Activated CD8-positive, alpha-beta memory T cell treated with anti-CD3 and anti-CD28 coated beads for 36 hours (primary cell): ENCODE measurements around the gene EYS. TPM values are rescaled to one million over a fixed set of nuclear protein-coding genes. Genes with fewer than 3 reads are reported as not detected.

Source experiments
- CTCF ChIA-PET: fragments of 350-600 bp; sonication (Branson Sonifier 250); formaldehyde crosslinking; loops from one replicate; lab custom pipeline; 2021; ENCODE audit warnings: antibody characterized with exemption; lab: Charles Lee
- POLR2A ChIA-PET: fragments of 350-600 bp; sonication (Branson Sonifier 250); formaldehyde crosslinking; loops from one replicate; lab custom pipeline; 2021; ENCODE audit warnings: antibody characterized with exemption; lab: Charles Lee
- total RNA-seq, 2 experiments: library from RNA; stranded (reverse); gene quantifications; one replicate each; pipeline ENCODE4 v1.2.3, GENCODE V29; 2021

Gene EYS
- total RNA-seq, 2 experiments from 2014 or later: not detected

DNA sequence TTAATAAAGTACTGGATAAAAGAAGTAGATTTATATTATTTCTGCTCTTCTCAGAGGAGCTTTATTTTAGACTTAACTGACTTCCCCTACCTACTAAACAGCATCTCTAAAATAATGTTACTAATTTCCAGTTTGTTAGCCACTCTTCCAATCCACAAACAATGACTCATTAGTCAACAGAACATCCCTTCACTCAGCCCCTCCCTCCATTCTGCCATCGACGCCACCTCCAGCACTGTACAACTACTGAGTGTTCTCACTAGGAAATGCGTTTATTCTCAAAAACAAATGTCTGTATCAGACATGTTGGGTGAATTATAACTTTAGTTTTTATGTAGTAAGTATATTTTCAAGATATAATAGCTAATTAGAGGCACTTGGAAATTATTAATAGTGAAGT lies 427.0 kb downstream of the EYS start:
- POLR2A ChIA-PET: no interaction called here
- CTCF ChIA-PET: interaction anchor here (0.6 kb wide), 1 partner anchor 1083 kb away, joined by 3 read pairs; no protein-coding TSS in a partner anchor

DNA sequence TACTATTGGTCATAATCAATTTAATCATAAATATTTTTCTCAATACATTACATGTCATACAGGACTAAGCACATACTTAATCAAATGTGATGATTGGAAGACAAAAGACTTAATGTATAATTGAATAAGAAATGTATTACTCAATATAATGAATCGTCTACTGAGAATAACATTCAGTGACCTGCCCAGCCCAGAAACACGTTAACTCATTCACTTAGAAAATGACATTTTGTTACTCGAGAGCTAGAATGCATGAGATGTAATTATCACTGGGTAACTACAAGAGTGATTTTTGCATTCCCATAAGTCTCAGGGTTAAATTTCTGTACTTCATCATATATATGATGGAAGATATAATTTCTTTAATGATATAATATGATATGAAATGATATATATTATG lies 444.8 kb downstream of the EYS start:
- POLR2A ChIA-PET: no interaction called here
- CTCF ChIA-PET: no interaction called here

DNA sequence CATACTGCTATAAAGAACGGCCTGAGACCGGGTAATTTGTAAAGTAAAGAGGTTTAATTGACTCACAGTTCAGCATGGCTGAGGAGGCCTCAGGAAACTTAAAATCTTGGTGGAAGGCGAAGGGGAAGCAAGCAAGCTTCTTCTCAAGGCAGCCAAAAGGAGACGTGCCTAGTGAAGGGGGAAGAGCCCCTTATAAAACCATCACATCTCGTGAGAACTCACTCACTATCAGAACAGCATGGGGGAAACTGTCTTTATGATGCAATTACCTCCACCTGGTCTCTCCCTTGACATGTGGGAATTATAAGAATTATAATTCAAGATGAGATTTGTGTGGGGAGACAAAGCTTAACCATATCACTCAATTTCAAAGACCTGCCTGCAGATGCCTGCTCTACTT lies 447.0 kb downstream of the EYS start:
- ChIA-PET POLR2A (no interaction called here), CTCF (no interaction called here)

DNA sequence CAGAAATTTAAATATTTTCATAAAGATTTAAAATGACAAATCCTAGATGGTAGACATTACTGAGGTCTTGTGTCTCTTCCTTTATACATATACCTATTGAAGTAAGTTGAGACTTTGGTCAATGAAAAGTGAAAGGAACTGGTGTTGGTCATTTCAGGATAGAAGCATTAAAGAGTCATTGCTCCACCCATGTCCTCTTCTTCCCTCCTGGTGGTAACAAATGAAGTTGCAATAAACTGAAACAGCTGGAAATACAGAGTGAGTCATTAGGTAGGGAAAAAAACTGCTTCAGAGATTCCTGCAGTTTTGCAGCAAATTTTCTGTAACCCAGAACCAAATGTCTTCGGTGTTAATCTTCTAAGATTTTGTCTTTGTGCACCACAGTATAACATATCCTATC lies 448.0 kb downstream of the EYS start:
- POLR2A ChIA-PET: no interaction called here
- CTCF ChIA-PET: no interaction called here

DNA sequence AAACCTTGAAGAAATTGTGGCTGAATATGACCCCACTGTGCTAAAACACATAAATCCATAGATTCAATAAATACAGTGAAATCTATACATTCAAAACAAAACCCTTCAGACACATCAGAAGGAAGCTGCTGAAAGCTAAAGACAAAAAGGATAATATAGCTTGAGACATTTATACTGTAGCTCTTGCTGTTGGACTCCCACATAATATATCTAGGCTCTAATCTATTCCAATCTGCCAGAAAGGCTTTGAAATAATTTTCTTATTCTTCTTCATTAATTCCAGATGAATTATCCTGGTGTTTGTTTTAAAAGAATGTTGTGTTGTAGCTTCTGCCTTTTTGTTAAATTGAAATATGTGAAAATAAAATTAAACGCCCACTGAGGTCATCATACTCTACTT lies 454.0 kb downstream of the EYS start:
- ChIA-PET POLR2A (no interaction called here), CTCF (no interaction called here)

DNA sequence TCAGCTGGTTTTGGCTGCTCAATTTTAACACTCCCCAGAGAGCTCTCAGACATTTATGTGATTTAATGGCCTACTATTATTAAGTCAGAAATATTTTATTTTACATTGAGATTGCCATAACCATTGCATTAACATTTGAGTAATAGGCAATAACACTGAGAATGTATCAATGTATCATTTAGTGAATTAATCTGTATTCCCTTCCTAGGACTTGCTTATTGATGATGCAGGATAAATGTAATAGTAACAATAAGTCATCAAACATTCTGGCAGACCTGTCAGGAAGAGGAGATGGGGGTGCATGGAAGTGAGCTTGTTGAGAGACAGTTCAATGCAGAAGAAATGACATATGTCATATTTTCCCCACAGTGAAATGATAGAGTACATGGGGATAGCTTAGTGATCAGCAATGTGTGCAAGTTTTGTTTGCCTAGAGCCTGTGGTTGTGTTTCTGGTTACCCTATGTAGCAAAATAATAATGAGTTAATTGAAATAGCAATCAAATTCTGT lies 458.9 kb downstream of the EYS start:
- ChIA-PET POLR2A (no interaction called here), CTCF (no interaction called here)

DNA sequence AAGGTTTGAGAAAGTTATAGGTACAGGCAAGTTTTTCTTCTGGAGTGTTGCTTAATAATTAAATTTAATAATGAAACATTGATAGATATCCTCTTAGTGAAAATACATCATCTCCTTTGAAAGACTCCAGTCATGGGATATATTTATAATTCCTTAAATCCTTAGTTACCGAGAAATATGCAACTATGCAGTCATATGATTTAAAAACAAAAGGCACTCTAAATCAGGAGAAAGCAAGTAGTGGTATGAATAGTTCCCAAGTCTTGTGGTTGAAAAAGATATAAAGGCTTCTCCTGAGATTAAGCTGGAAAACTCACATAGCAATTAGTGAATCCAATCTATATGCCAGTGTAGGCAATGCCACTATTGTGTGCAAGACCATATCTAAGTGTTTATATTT lies 475.4 kb downstream of the EYS start:
- ChIA-PET CTCF (no interaction called here), POLR2A (no interaction called here)

DNA sequence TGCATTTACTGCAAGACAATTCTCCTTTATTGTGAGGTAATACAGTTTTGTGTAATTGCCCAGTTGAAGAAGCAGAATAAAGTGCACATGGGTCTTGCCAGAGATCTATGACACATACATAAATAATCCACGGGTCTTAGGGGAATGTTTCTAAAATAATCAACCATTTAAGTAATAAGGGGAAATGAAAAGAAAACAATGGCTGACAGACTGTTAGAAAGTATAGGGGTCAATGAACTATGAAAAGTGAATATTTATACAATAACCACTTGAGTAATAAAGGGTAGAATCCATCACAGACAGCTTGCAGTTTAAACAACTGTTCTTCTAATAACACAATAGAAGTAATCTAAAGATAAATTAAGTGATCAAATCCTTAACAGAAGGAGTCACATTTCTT lies 477.2 kb downstream of the EYS start:
- CTCF ChIA-PET: no interaction called here

DNA sequence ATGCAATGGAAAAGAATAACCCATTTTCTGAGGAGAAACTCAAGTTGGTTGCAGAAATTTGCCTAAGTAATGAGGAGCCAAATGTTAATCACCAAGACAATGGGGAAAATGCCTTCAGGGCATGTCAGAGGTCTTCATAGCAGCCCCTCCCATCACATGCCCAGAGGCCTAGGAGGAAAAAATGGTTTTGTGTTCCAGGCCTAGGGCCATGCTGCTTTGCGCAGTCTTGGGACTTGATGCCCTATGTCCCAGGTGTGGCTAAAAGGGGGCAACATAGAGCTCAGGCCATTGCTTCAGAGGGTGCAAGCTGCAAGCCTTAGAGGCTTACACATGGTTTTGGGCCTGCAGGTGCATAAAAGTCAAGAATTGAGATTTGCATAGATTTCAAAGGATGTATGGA lies 485.9 kb downstream of the EYS start:
- CTCF ChIA-PET: no interaction called here
- POLR2A ChIA-PET: no interaction called here

More for the DNA sequence above, 477.2 kb downstream of the EYS start:
- POLR2A ChIA-PET: no interaction called here

DNA sequence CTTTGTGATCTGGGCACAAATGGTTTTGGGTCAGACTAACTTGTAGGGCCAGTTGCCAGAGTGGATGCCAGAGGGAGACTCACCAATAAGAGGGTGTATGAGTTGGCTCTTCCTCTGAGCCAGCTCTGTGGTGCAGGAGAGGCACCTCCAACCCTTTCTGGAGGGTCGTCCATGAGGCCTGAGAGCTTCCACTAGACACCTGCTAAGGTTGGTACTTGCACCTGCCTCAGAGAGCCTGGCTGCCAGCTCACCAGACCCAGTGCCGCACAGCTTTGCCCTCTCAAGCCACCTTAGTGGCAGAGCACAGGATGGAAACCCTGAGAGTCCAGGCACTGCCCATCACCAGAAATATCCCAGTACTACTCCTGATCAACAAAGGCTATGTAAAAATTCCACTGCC lies 504.3 kb downstream of the EYS start:
- CTCF ChIA-PET: no interaction called here
- POLR2A ChIA-PET: no interaction called here

DNA sequence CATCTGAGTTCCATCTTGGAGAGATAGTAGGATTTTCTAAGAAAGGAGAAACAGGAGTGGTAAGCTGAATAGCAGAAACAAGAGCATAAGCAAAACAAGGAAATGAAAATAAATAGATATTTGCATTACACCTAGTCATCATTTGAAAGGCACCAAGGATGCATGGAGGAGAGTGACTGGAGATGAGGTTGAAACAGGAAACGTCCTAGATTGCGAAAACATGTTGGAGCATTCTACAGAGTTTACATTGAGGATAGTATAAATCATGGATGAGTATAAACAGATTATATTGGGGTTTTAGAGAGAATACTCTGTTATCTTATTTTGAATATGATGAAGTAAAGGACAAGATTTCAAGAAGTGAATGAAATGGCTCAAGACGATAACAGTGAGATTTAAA lies 507.3 kb downstream of the EYS start:
- CTCF ChIA-PET: no interaction called here
- POLR2A ChIA-PET: no interaction called here

DNA sequence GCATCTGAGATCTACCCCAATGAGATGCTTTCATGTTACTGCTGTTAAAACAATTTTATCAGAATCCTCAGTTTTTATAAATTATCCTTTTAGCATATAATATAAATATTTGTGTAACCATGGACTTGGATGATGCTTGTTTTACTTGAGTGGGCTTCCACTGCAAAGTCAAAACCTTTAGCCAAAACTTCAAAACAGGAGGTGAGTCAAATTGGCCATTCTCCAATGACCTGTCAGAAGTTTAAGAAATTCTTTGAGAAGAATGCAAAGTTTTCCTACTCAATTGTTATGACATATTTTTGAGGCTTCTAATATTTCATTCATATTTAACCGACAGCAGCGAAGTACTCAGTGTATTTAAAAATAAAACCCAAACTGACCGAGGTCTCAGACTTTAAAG lies 507.9 kb downstream of the EYS start:
- POLR2A ChIA-PET: no interaction called here
- CTCF ChIA-PET: no interaction called here

DNA sequence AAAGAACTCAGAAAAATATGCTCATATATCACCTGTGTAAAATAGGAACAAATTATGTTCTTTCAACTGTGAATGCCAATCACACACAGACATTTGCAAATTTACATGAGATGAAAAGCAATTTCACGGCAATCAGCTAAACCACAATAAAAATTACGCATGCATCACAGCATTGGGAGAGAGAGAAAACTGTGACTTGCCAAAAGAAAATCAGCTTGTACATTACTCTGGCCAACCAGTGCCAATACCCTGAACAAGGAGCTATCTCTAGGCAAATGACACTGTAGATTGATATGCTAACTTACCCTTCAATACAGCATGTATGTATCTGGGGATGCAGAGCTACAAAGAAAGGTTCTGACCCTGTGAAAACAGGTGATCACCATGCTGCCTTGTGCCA lies 515.6 kb downstream of the EYS start:
- ChIA-PET CTCF (no interaction called here), POLR2A (no interaction called here)

DNA sequence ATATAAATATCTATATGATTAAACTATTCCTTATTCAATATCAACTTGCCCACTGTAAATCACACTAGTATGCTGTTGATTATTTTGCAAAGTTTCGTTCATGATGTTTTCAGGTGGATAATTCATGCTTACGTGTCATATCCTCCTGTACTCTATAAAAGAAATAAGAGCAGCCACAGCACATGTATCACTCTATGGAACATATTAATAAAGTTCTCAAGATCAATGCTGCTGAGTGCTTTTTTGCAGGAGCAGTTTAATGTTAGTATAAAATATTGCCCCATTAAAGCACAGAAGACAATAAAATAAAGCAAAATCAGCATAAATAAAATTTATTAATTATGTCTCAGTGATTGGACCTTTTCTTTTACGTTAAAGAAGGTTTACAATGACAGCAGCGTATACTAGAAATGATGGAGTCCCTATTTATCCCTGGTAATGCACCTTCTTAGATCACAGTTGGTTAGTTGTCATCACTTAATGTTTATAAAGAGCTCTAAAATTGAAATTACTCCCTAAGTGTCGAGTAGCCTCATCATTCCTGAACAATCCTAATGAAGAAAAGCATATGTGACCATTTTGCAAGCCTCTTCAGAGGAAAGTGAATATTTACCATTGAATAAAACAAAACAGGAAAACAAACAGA lies 517.7 kb downstream of the EYS start:
- ChIA-PET POLR2A (no interaction called here), CTCF (no interaction called here)

DNA sequence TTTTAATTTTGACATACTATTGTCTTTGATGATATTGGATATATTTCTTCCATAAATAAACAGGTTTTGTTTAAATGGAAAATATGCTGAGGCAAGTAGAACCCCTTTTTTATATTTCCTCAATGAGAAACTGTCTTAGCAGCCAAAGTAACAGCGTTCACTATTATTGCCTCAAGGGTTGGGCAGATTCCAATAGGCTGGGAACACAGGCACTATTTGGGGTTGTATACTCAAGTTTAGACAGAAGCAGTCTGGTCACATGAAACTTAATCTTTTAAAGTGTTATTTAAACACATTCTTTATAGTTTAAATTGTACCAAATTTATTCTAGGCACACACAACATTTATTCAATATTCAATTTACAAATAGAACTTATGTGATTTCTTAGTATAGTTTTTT lies 520.2 kb downstream of the EYS start:
- ChIA-PET POLR2A (no interaction called here), CTCF (no interaction called here)

DNA sequence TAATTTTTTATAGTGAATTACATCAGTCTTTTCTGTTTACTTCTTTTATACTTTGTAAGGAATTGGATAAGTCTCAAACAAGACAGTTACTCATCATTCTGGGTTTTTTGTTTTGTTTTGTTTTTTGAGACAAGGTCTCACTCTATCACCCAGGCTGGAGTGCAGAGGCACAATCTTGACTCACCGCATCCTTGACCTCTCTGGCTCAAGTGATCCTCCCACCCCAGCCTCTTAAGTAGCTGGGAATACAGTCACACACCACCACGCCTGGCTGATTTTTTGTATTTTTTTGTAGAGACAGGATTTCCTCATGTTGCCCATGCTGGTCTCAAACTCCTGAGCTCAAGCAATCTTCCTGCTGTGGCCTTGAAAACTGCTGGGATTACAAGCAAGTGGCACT lies 524.3 kb downstream of the EYS start:
- ChIA-PET CTCF (no interaction called here), POLR2A (no interaction called here)

DNA sequence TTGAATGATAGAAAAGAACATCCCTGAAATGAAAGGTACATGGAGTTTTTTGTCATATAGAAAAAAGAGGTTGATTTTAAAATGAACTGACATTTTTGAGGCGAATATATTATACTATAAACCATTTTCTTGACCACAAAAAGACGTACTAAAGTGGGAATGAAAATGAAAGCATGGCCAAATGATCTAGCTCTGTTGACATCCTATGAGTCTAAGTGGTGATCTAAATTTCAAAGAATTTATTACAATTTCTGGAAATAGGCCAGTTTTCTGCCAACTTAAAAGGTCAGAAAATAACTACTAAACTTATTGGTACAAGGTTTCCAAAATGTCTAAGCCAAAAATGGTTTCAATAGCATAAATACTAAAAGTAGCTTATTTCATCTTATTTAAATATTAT lies 536.8 kb downstream of the EYS start:
- POLR2A ChIA-PET: no interaction called here
- CTCF ChIA-PET: no interaction called here

DNA sequence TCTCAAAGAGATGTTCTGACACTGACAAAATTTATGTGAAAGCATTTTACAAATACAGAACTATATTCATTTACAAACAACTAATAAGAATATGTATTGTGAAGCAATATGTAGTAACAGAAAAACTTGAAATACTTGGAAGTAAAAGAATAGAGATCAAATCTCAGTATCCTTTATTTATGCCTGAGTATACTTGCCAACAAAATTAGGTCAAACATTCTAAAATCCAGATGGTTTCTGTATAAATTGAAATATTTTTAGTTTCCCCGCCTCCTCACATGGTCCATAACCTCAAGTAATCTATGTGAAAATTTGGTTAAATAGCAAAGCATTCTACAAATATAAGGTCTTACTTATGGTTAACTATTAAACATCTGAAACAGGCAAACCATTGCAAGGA lies 545.4 kb downstream of the EYS start:
- ChIA-PET CTCF (no interaction called here), POLR2A (no interaction called here)

DNA sequence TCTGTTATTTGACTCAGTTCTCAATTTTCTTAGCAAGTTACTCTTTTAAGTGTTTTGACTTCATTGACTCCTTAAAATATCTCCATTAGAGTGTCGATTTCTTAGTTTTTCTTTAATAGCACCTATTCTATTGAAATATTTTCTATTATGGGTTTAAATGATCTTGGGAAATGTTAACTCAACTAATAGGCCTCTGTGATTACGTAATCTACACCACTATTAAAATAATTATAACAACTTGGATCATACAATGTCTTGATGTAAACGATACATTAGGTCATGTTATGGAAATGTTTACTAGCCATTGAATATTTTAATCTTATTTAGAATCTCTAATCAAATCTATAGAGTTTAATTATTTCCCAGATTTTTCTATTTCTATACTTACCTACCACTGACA lies 550.0 kb downstream of the EYS start:
- ChIA-PET CTCF (no interaction called here), POLR2A (no interaction called here)

DNA sequence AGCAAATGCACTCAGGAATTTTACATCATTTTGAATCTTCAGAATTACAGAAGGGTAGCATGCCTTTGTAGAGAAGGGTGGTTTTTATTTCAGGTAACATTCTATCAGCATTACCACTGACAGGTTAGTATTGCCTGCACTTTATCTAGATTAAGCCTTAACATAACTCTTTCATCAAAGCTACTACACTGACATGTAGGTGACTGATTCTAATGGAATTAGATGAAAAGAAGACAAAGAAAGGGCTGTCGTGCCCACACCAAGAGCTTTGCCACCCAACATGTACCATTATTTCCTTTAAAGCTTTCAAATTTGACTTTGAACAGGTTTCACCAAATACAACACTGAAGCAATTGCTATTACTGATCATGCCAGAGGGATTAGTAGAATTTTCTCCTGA lies 551.9 kb downstream of the EYS start:
- POLR2A ChIA-PET: no interaction called here
- CTCF ChIA-PET: no interaction called here

DNA sequence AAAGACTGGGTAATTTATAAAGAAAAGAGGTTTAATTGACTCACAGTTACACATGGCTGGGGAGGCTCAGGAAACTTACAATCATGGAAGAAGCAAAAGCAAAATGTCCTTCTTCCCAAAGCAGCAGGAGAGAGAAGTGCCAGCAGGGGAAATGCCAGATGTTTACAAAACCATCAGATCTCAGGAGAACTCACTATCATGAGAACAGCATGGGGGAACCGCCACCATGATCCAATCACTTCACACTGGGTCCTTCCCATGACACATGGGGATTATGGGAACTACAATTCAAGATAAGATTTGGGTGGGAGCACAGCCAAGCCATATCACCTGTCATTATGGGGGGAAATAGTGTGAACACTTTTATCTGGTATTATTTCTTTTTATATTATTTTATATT lies 557.2 kb downstream of the EYS start:
- ChIA-PET CTCF (no interaction called here), POLR2A (no interaction called here)

DNA sequence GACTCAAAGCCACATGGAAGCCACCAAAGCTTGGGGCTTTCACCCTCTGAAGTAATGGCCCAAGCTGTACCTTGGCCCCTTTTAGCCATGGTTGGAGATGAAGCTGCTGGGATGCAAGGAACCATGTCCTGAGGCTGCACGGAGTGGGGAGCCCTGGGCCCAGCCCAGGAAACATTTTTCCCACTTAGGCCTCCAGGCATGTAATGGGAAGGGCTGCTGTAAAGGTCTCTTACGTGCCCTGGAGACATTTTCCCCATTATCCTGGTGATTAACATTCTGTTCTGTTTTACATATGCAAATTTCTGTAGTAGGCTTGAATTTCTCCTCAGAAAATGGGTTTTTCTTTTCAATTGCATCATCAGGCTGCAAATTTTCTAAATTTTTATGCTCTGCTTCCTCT lies 558.2 kb downstream of the EYS start:
- ChIA-PET POLR2A (no interaction called here), CTCF (no interaction called here)
